Hematopoietic multipotent progenitor cell treated with erythropoietin and hydrocortisone succinate and interleukin-3 and kit ligand, for 4 days (in vitro differentiated cells): ENCODE results near the gene VWA2.

Source experiments
- DNase-seq: peaks from one replicate; pipeline ENCODE4 v3.0.0-alpha.2; 2015

The VWA2 gene

GRCh38 chr10:114279289-114279688, 40.2 kb downstream of the VWA2 start:
- no peak for DNase-seq

- DNase-seq, result no peak
These were observed 41.0 kb downstream of the VWA2 start for GRCh38 chr10:114279901-114280644.

- DNase-seq, result no peak
These were observed 42.0 kb downstream of the VWA2 start for GRCh38 chr10:114281006-114281405.

- DNase-seq, result no peak
These were observed 42.4 kb downstream of the VWA2 start for GRCh38 chr10:114281461-114281860.

- no peak for DNase-seq
These were observed 43.5 kb downstream of the VWA2 start for GRCh38 chr10:114282526-114282925.

GRCh38 chr10:114283091-114283490, 44.0 kb downstream of the VWA2 start:
- DNase-seq, result no peak

- DNase-seq, result peak; percentile 20
These were observed 44.6 kb downstream of the VWA2 start for GRCh38 chr10:114283535-114284234.

- no peak for DNase-seq
These were observed 45.5 kb downstream of the VWA2 start for GRCh38 chr10:114284346-114285071.

GRCh38 chr10:114285961-114286441, 46.9 kb downstream of the VWA2 start:
- DNase-seq, result no peak

- DNase-seq, result no peak
These were observed 47.9 kb downstream of the VWA2 start for GRCh38 chr10:114286921-114287320.

- no peak for DNase-seq
These were observed 49.5 kb downstream of the VWA2 start for GRCh38 chr10:114288424-114289095.

- DNase-seq, result no peak
These were observed 50.0 kb downstream of the VWA2 start for GRCh38 chr10:114289096-114289436.

- DNase-seq, result no peak
These were observed 51.0 kb downstream of the VWA2 start for GRCh38 chr10:114290038-114290437.

- no peak for DNase-seq
These were observed 52.0 kb downstream of the VWA2 start for GRCh38 chr10:114291076-114291475.

- no peak for DNase-seq
These were observed 52.5 kb downstream of the VWA2 start for GRCh38 chr10:114291516-114291915.

- no peak for DNase-seq
These were observed 54.0 kb downstream of the VWA2 start for GRCh38 chr10:114293075-114293474.

GRCh38 chr10:114294549-114294948, 55.5 kb downstream of the VWA2 start:
- DNase-seq, result no peak

GRCh38 chr10:114295393-114295792, 56.3 kb downstream of the VWA2 start:
- DNase-seq, result no peak

GRCh38 chr10:114297136-114297705, 58.2 kb downstream of the VWA2 start:
- no peak for DNase-seq

- no peak for DNase-seq
These were observed 61.1 kb downstream of the VWA2 start for GRCh38 chr10:114300036-114300645.

GRCh38 chr10:114301177-114301576, 62.1 kb downstream of the VWA2 start:
- DNase-seq, result no peak

- DNase-seq, result no peak
These were observed 63.1 kb downstream of the VWA2 start for GRCh38 chr10:114301951-114302710.
